CD14-positive monocyte (primary cell): Measurements from ENCODE around the gene PCCB. TPM values are rescaled to one million over a fixed set of nuclear protein-coding genes. Genes with fewer than 3 reads are reported as not detected.

Source experiments
- DNase-seq, 3 donors: peaks; one replicate each; pipeline ENCODE4 v3.0.0-alpha.2; 2011 to 2022
- H2AFZ ChIP-seq: 2 replicates; pipeline ENCODE4 v1.6.0; 2012; ENCODE audit warnings: mild to moderate bottlenecking, low read depth, low read length, inconsistent platforms; ENCODE audit not compliant: insufficient read depth, poor library complexity, severe bottlenecking
- H3K27ac ChIP-seq, 2 donors: 1 replicate in 1 of 2; 2 replicates in 1 of 2; pipeline ENCODE4 v1.5.1; 2012 to 2013; ENCODE audit warnings: low read length in 2 of 2, control low read depth in 1 of 2, inconsistent platforms in 1 of 2, low read depth in 1 of 2, mild to moderate bottlenecking in 1 of 2
- H3K27me3 ChIP-seq, 2 donors: one replicate each; pipeline versions ENCODE4 v1.6.0 to v1.6.1; 2011 to 2013; ENCODE audit warnings: low read length in 2 of 2; ENCODE audit not compliant: control insufficient read depth in 2 of 2, insufficient read depth in 2 of 2
- H3K36me3 ChIP-seq, 2 donors: replicated peaks in 1 of 2; 1 replicate in 1 of 2; 2 replicates in 1 of 2; pipeline versions ENCODE4 v1.5.1 to v1.6.1; 2012 to 2013; ENCODE audit warnings: low read length in 2 of 2, control low read depth in 1 of 2, inconsistent platforms in 1 of 2, mild to moderate bottlenecking in 1 of 2; ENCODE audit not compliant: insufficient read depth in 2 of 2, control insufficient read depth in 1 of 2
- H3K4me1 ChIP-seq, 2 donors: 1 replicate in 1 of 2; 2 replicates in 1 of 2; pipeline versions ENCODE4 v1.5.1 to v1.6.1; 2012 to 2013; ENCODE audit warnings: low read length in 2 of 2, control low read depth in 1 of 2, inconsistent platforms in 1 of 2, mild to moderate bottlenecking in 1 of 2, moderate library complexity in 1 of 2; ENCODE audit not compliant: insufficient read depth in 2 of 2, control insufficient read depth in 1 of 2
- H3K4me2 ChIP-seq: replicated peaks from 2 replicates; pipeline ENCODE3; 2012; ENCODE audit warnings: low read length, moderate library complexity, mild to moderate bottlenecking; ENCODE audit not compliant: poor library complexity, severe bottlenecking; ENCODE audit errors: extremely low read depth
- H3K4me3 ChIP-seq, 3 experiments: fragments of 200-600 bp in 1 of 3; sonication (generic) in 1 of 3; replicated peaks in 1 of 3; 1 replicate in 2 of 3; 2 replicates in 1 of 3; pipeline ENCODE4 v1.5.1; 2011 to 2013; ENCODE audit warnings: low read length in 3 of 3, mild to moderate bottlenecking in 3 of 3, control low read depth in 2 of 3, low read depth in 2 of 3, inconsistent platforms in 1 of 3, moderate library complexity in 1 of 3
- H3K79me2 ChIP-seq: 2 replicates; pipeline ENCODE4 v1.6.0; 2012; ENCODE audit warnings: mild to moderate bottlenecking, control low read depth, inconsistent platforms, low read length, moderate library complexity; ENCODE audit not compliant: insufficient read depth
- H3K9ac ChIP-seq: 2 replicates; pipeline ENCODE4 v1.6.0; 2017; ENCODE audit warnings: low read length, mild to moderate bottlenecking; ENCODE audit not compliant: insufficient read depth, poor library complexity, severe bottlenecking
- H3K9me3 ChIP-seq, 2 donors: replicated peaks in 1 of 2; 1 replicate in 1 of 2; 2 replicates in 1 of 2; pipeline versions ENCODE4 v1.5.1 to v1.6.1; 2012 to 2013; ENCODE audit warnings: low read length in 2 of 2, control low read depth in 1 of 2; ENCODE audit not compliant: control insufficient read depth in 1 of 2, insufficient read depth in 1 of 2
- H4K20me1 ChIP-seq: 2 replicates; pipeline ENCODE4 v1.6.0; 2012; ENCODE audit warnings: mild to moderate bottlenecking, low read length, control low read depth, moderate library complexity; ENCODE audit not compliant: insufficient read depth
- H3K27ac Mint-ChIP-seq, 7 donors: one replicate each; pipeline ENCODE4 v1.8.0; 2020; ENCODE audit warnings: mild to moderate bottlenecking in 7 of 7, mixed read lengths in 7 of 7, moderate library complexity in 6 of 7, inconsistent platforms in 2 of 7
- H3K27me3 Mint-ChIP-seq, 3 donors: one replicate each; pipeline ENCODE4 v1.8.0; 2021 to 2022; ENCODE audit warnings: low read depth in 3 of 3, mild to moderate bottlenecking in 3 of 3, mixed read lengths in 3 of 3, moderate library complexity in 3 of 3, inconsistent platforms in 1 of 3
- H3K36me3 Mint-ChIP-seq, 2 donors: one replicate each; pipeline ENCODE4 v1.8.0; 2020; ENCODE audit warnings: mixed read lengths in 2 of 2, inconsistent platforms in 1 of 2, mild to moderate bottlenecking in 1 of 2
- H3K4me1 Mint-ChIP-seq: one replicate; pipeline ENCODE4 v1.8.0; 2020; ENCODE audit warnings: mild to moderate bottlenecking, mixed read lengths
- H3K4me3 Mint-ChIP-seq, 2 donors: one replicate each; pipeline ENCODE4 v1.8.0; 2020; ENCODE audit warnings: mild to moderate bottlenecking in 2 of 2, mixed read lengths in 2 of 2, moderate library complexity in 1 of 2
- H3K9me3 Mint-ChIP-seq, 7 donors: one replicate each; pipeline ENCODE4 v1.8.0; 2020 to 2022; ENCODE audit warnings: mixed read lengths in 7 of 7, mild to moderate bottlenecking in 6 of 7, moderate library complexity in 6 of 7, inconsistent platforms in 2 of 7
- CTCF ChIP-seq: fragments of 200-600 bp; IDR thresholded peaks from one replicate; pipeline ENCODE4 v1.8.0; 2022; ENCODE audit warnings: antibody characterized with exemption, mild to moderate bottlenecking
- WGBS: methylation state at CpG from one replicate; pipeline ENCODE4 v1.1.5; 2013; ENCODE audit warnings: missing lambda C conversion rate; ENCODE audit not compliant: insufficient coverage; 5-methylcytosine and 5-hydroxymethylcytosine counted together
- intact Hi-C, 2 donors: fragments of 100-400 bp; cut with micrococcal nuclease; formaldehyde crosslinking; loops; one replicate each; pipeline versions ENCODE4 v1.15.0 to v1.15.1; 2023
- polyA plus RNA-seq, 3 donors: library from polyadenylated mRNA; depleted of rRNA in 1 of 3; unstranded in 2 of 3; stranded (reverse) in 1 of 3; fragments of 300-500 nt in 2 of 3; fragments of >200 nt in 1 of 3; fragmentation: Illumina TruSeq in 2 of 3; gene quantifications; 1 replicate in 2 of 3; 2 replicates in 1 of 3; pipeline ENCODE4 v1.2.3, GENCODE V29; 2012 to 2021

Gene PCCB
- polyA plus RNA-seq, 3 donors: 13.1 to 41.7 (median 31.6) TPM

GRCh38 chr3:136283627-136284026, 33.5 kb downstream of the PCCB start:
- Histone ChIP-seq H3K4me1 (no peaks in the 10 kb centered on the region), H3K9ac (no peak overlapping the region), H2AFZ (no peak overlapping the region), H3K27me3 (no peaks in the 10 kb centered on the region), H4K20me1 (no peaks in the 10 kb centered on the region), H3K79me2 (no peaks in the 10 kb centered on the region), H3K4me3 (no peak overlapping the region), H3K4me2 (no peak overlapping the region), H3K27ac (no peak overlapping the region), H3K9me3 (peaks cover 7 to 12% of the 10 kb centered on the region in 2 donors), H3K36me3 (peaks cover 20 to 62% of the 10 kb centered on the region in 2 donors)
- Mint-ChIP-seq H3K4me3 (no peak overlapping the region), H3K4me1 (no peaks in the 10 kb centered on the region), H3K9me3 (peaks cover 15 to 27% (median 16%) of the 10 kb centered on the region in 7 donors), H3K27ac (no peak overlapping the region), H3K36me3 (peaks cover 52 to 62% of the 10 kb centered on the region in 2 donors), H3K27me3 (peaks cover 0 to 1% (median 0%) of the 10 kb centered on the region in 3 donors)
- intact Hi-C loops: no loop called here
- DNase-seq: no peak
- no peak for TF ChIP-seq CTCF
- 80% methylated on average over 1 of the region's 6 CpGs for WGBS

- Histone ChIP-seq H4K20me1 (no peaks in the 10 kb centered on the region), H3K4me1 (no peaks in the 10 kb centered on the region), H3K9me3 (no peaks in the 10 kb centered on the region), H3K36me3 (peaks cover 12 to 44% of the 10 kb centered on the region in 2 donors), H2AFZ (no peak overlapping the region), H3K27ac (no peak overlapping the region), H3K4me3 (no peak overlapping the region), H3K27me3 (no peaks in the 10 kb centered on the region), H3K4me2 (no peak overlapping the region), H3K9ac (no peak overlapping the region), H3K79me2 (no peaks in the 10 kb centered on the region)
- 93% methylated on average over 3 of the region's 5 CpGs for WGBS
- Mint-ChIP-seq H3K36me3 (peaks cover 47 to 67% of the 10 kb centered on the region in 2 donors), H3K9me3 (peaks cover 0 to 2% (median 0%) of the 10 kb centered on the region in 7 donors), H3K27me3 (peaks cover 0 to 1% (median 0%) of the 10 kb centered on the region in 3 donors), H3K4me1 (no peaks in the 10 kb centered on the region), H3K27ac (peak overlapping the region in 1 of 7 donors; percentile 10), H3K4me3 (no peak overlapping the region)
- no peak for TF ChIP-seq CTCF
- DNase-seq: no peak
- intact Hi-C loops: no loop called here
Measured at GRCh38 chr3:136291302-136291701, 41.2 kb downstream of the PCCB start.
